ENCODE measurements around the gene CADPS2.

GRCh38 chr7:122299624-122300210 lies 586.5 kb downstream of the CADPS2 start:
- no peak for TF ChIP-seq CTCF (IDR thresholded peaks at IDR 0.05)
- no peak for TF ChIP-seq POLR2A (IDR thresholded peaks at IDR 0.05)
